Measurements from ENCODE around the gene PDE11A.

DNA sequence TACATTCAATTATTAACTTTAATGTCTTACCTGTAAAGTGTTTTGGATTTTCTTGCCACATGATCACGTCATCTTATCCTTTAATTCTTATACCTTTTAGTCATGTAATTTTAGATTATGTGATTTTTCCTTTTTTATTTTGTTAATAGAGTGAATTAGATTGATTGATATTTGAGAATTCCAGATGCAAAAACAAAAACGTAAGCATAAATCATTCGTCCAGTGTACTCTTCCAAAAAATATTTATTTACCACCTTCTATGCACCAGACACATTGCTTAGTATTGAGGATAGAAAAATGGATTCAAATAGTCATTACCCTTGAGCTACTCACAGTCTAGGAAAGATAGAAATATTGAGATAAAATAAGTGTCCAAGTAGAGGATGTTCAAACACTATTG lies 249.6 kb downstream of the PDE11A start:
- TF ChIP-seq POLR2A (IDR thresholded peaks at IDR 0.05; ENCODE audit: low read length): no peak
- no peak for TF ChIP-seq GATA1 (IDR thresholded peaks at IDR 0.05; ENCODE audit: low read depth, low read length)
